SIG-M5 (cell line): ENCODE data around the gene RAP1GDS1.

Experiments used
- DNase-seq: peaks from one replicate; lab custom pipeline; 2025; lab: John Stamatoyannopoulos, UW

Gene RAP1GDS1

GRCh38 chr4:98482847-98483806, 221.9 kb downstream of the RAP1GDS1 start:
- no peak for DNase-seq

GRCh38 chr4:98484031-98484430, 222.8 kb downstream of the RAP1GDS1 start:
- DNase-seq = no peak

- no peak for DNase-seq
These were observed 224.7 kb downstream of the RAP1GDS1 start for GRCh38 chr4:98485816-98486345.

GRCh38 chr4:98490251-98490650, 229.1 kb downstream of the RAP1GDS1 start:
- DNase-seq = no peak

- no peak for DNase-seq
These were observed 230.8 kb downstream of the RAP1GDS1 start for GRCh38 chr4:98491899-98492559.

- no peak for DNase-seq
These were observed 232.1 kb downstream of the RAP1GDS1 start for GRCh38 chr4:98493296-98493695.
